Measurements from ENCODE around the gene CD47. TPM values are rescaled to one million over a fixed set of nuclear protein-coding genes. Genes with fewer than 3 reads are reported as not detected.

The CD47 gene
- total RNA-seq, 1 experiment from 2014 or later = 16.3 TPM

- TF ChIP-seq ZSCAN18 (CRISPR knock-in tag; IDR thresholded peaks at IDR 0.05) (no peak), SMAD3 (CRISPR knock-in tag; IDR thresholded peaks at IDR 0.05; ENCODE audit: borderline replicate concordance) (no peak), ERG (CRISPR knock-in tag; IDR thresholded peaks at IDR 0.05) (no peak), ATF3 (CRISPR knock-in tag; conservative IDR thresholded peaks at IDR 0.05) (no peak)
- TF ChIP-seq, protein P1, sequence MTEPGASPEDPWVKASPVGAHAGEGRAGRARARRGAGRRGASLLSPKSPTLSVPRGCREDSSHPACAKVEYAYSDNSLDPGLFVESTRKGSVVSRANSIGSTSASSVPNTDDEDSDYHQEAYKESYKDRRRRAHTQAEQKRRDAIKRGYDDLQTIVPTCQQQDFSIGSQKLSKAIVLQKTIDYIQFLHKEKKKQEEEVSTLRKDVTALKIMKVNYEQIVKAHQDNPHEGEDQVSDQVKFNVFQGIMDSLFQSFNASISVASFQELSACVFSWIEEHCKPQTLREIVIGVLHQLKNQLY (CRISPR knock-in tag; IDR thresholded peaks at IDR 0.05) = no peak
- TF ChIP-seq, protein P2, sequence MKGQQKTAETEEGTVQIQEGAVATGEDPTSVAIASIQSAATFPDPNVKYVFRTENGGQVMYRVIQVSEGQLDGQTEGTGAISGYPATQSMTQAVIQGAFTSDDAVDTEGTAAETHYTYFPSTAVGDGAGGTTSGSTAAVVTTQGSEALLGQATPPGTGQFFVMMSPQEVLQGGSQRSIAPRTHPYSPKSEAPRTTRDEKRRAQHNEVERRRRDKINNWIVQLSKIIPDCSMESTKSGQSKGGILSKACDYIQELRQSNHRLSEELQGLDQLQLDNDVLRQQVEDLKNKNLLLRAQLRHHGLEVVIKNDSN (CRISPR knock-in tag; IDR thresholded peaks at IDR 0.05) = no peak
- TF ChIP-seq, protein P3, sequence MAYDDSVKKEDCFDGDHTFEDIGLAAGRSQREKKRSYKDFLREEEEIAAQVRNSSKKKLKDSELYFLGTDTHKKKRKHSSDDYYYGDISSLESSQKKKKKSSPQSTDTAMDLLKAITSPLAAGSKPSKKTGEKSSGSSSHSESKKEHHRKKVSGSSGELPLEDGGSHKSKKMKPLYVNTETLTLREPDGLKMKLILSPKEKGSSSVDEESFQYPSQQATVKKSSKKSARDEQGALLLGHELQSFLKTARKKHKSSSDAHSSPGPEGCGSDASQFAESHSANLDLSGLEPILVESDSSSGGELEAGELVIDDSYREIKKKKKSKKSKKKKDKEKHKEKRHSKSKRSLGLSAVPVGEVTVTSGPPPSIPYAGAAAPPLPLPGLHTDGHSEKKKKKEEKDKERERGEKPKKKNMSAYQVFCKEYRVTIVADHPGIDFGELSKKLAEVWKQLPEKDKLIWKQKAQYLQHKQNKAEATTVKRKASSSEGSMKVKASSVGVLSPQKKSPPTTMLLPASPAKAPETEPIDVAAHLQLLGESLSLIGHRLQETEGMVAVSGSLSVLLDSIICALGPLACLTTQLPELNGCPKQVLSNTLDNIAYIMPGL (CRISPR knock-in tag; IDR thresholded peaks at IDR 0.05) = no peak
Observed at GRCh38 chr3:108103040-108103751, 12.4 kb upstream of the CD47 start (continued).

DNA sequence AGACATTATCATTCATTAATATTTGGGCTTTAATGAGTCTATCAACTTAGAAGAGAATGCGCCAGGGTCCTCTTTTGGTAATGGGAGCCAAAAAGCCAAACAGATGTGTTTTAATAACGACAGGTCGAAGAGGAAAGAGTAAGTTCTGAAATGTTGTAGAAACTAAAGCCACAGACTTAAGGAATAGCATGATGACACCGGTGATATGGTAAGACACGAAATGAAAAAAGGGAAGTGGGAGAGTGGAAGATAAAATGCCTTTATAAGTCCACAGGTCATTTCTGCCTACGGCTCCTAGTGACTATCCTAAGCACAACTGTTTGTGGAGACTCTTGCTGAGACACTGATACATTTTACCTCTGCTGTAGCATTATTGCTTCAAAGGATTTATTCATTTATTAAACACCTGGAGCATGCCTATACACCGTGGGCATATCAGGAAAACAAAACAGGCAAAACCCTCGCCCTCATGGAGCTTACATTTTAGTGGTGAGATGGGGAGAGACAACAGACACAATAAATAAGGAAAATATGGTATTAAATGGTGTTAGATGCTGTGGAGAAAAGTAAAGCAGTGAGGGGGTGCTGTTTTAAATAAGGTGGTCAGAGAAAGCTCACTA is 11.7 kb upstream of the CD47 start:
- Mint-ChIP-seq H3K4me1 (peaks cover 13% of the 10 kb centered on the region), H3K9me3 (no peaks in the 10 kb centered on the region), H3K36me3 (no peaks in the 10 kb centered on the region), H3K4me3 (no peak overlapping the region), H3K27ac (no peak overlapping the region), H3K27me3 (ENCODE audit: low read depth) (no peaks in the 10 kb centered on the region)
- DNase-seq (ENCODE audit: low spot score) (no peak), ATAC-seq (no peak)
- ChIA-PET POLR2A (no interaction called here), CTCF (no interaction called here)
- TF ChIP-seq ATF1 (CRISPR knock-in tag; IDR thresholded peaks at IDR 0.05) (no peak), FOXP4 (CRISPR knock-in tag; IDR thresholded peaks at IDR 0.05) (no peak), FOXK1 (CRISPR knock-in tag; IDR thresholded peaks at IDR 0.05) (no peak), ZBTB43 (CRISPR knock-in tag; IDR thresholded peaks at IDR 0.05) (no peak)
- TF ChIP-seq, protein P4, sequence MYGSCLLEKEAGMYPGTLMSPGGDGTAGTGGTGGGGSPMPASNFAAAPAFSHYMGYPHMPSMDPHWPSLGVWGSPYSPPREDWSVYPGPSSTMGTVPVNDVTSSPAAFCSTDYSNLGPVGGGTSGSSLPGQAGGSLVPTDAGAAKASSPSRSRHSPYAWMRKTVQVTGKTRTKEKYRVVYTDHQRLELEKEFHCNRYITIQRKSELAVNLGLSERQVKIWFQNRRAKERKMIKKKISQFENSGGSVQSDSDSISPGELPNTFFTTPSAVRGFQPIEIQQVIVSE (CRISPR knock-in tag; IDR thresholded peaks at IDR 0.05; ENCODE audit: borderline replicate concordance) = no peak
